HG02884 (cell line): Measurements from ENCODE around the gene HSPA1B.

ENCODE experiments used
- ATAC-seq: cut with Tn5 transposase; IDR thresholded peaks from one replicate; pipeline ENCODE4 v1.9.1; 2021; ENCODE audit warnings: mild to moderate bottlenecking, moderate library complexity; ENCODE audit not compliant: unreplicated experiment

HSPA1B gene

DNA sequence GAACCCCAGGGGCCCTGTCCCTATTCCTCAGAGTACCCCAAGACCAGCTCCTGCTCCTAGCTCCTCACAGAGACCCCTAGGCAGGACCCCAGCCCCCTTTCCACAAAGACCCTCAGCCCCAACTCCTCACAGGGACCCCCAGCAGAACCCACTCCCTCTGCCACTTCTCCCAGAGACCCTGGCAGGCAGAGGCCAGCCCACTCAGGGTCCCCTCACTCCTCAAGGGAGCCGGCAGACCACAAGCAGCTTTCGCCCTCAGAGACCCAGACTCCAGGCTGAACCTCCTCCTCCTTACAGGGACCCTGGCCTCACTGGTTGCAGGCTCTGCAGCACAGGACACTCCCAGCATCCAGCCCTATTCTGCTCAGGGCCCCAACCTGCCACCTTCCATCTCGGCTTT lies 50.7 kb downstream of the HSPA1B start:
- ATAC-seq = no peak

DNA sequence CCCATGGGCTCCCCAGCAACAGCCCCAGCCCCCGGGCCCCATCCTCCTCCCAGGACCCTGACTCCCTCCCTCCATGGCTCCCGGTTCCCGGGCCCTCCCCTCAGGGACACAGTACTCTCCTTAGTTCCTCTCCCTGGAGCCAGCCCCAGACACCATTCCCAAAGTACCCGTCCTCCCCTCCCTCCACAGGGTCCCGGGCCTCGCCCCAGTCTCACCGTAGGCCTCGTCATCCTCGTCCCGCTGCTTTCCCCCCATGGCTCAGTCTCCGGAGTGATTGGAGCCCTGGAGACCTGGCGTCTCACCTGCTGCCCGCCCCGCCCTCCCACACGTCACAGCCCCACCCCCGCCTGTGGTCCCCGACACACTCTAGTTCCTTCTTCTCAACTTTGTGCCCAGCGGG lies 51.2 kb downstream of the HSPA1B start, which contains the start of gene SLC44A4:
Gene SLC44A4, minus strand, starts transcription at position 272 of the 400 bp plus-strand sequence. Its CDS starts 17 bp downstream, at position 255.
- no peak for ATAC-seq

DNA sequence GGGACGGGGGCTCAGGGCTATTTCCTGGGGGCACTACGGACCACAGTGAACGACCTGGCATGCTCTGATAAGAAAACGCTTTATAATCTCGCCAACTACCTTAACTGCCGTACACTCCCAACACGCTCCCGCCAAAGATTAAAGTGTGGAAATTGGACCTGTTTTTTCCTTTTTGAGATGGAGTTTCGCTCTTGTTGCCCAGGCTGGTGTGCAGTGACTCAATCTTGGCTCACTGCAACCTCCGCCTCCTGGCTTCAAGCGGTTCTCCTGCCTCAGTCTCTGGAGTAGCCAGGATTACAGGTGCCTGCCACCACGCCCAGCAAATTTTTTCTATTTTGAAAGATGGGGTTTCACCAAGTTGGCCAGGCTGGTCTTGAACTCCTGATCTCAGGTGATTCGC lies 51.6 kb downstream of the HSPA1B start:
- no peak for ATAC-seq
